Esophagus squamous epithelium (tissue), 5 donors: ENCODE results near the gene SH2D1B. TPM values are rescaled to one million over a fixed set of nuclear protein-coding genes. Genes with fewer than 3 reads are reported as not detected.
"Not testable (repeated sequence)": the region's sequence is repeated elsewhere in the genome, so short reads cannot be mapped to it uniquely, and the experiment has no call there.

Source experiments
- DNase-seq: peaks from one replicate; lab custom pipeline; 2025; lab: John Stamatoyannopoulos, UW
- H3K27ac ChIP-seq, 4 donors: fragments of 200-600 bp; sonication (generic); one replicate each; pipeline ENCODE4 v1.5.1; 2016 to 2019; ENCODE audit warnings: mild to moderate bottlenecking in 1 of 4
- H3K27me3 ChIP-seq, 4 donors: fragments of 200-600 bp; sonication (generic); 1 replicate in 3 of 4; 2 replicates in 1 of 4; pipeline versions ENCODE4 v1.5.1 to v1.6.0; 2017 to 2021; ENCODE audit warnings: antibody characterized with exemption in 1 of 4
- H3K36me3 ChIP-seq, 3 donors: fragments of 200-600 bp; sonication (generic); one replicate each; pipeline ENCODE4 v1.5.1; 2016 to 2019
- H3K4me1 ChIP-seq, 3 donors: fragments of 200-600 bp; sonication (generic); one replicate each; pipeline ENCODE4 v1.5.1; 2017 to 2019
- H3K4me3 ChIP-seq, 4 donors: fragments of 200-600 bp; sonication (generic); 1 replicate in 3 of 4; 2 replicates in 1 of 4; pipeline ENCODE4 v1.5.1; 2016 to 2019; ENCODE audit warnings: mild to moderate bottlenecking in 2 of 4, moderate library complexity in 1 of 4
- H3K9me3 ChIP-seq, 3 donors: fragments of 200-600 bp; sonication (generic); one replicate each; pipeline ENCODE4 v1.5.1; 2016 to 2019
- CTCF ChIP-seq, 6 experiments: fragments of 450-650 bp in 4 of 6; fragments of 200-600 bp in 2 of 6; sonication (generic) in 2 of 6; IDR thresholded peaks; one replicate each; pipeline ENCODE4 v1.5.1; 2016 to 2019; ENCODE audit warnings: antibody characterized with exemption in 6 of 6, mild to moderate bottlenecking in 4 of 6, moderate library complexity in 4 of 6
- POLR2A ChIP-seq, 4 donors: fragments of 450-650 bp; IDR thresholded peaks; one replicate each; pipeline ENCODE4 v1.6.1; 2017; ENCODE audit warnings: antibody characterized with exemption in 4 of 4, mild to moderate bottlenecking in 4 of 4, moderate library complexity in 3 of 4
- WGBS, 2 donors: methylation state at CpG; one replicate each; pipeline ENCODE4 v1.1.5; 2018; 5-methylcytosine and 5-hydroxymethylcytosine counted together
- intact Hi-C: fragments of 100-400 bp; cut with DNase I; formaldehyde crosslinking; loops from one replicate; pipeline ENCODE4 v1.15.0; 2022
- total RNA-seq, 4 donors: library from RNA; depleted of rRNA; stranded (reverse); fragments of >200 nt; gene quantifications; one replicate each; pipeline ENCODE4 v1.1.0, GENCODE V29; 2016
- donor health status: DM: yes; HTN: yes; CAD: no.

SH2D1B gene
- total RNA-seq, 4 donors from 2014 or later, result 0.57 to 2.7 (median 0.78) TPM

- H3K27me3 ChIP-seq, result no peaks in the 10 kb centered on the region
- no peak overlapping the region for H3K27ac ChIP-seq
- no peak for TF ChIP-seq CTCF (IDR thresholded peaks at IDR 0.05)
- no peak for TF ChIP-seq POLR2A (IDR thresholded peaks at IDR 0.05)
- no peaks in the 10 kb centered on the region for H3K4me1 ChIP-seq
- 78 to 82% methylated on average over 4 of the region's 4 CpGs for WGBS, 2 donors
- H3K9me3 ChIP-seq, result no peaks in the 10 kb centered on the region
- H3K4me3 ChIP-seq, result no peak overlapping the region
- H3K36me3 ChIP-seq, result no peaks in the 10 kb centered on the region
- intact Hi-C loops, result no loop called here
- DNase-seq, result no peak
Measured at GRCh38 chr1:162430583-162430982, 18.6 kb upstream of the SH2D1B start.

GRCh38 chr1:162422662-162423375 lies 10.9 kb upstream of the SH2D1B start:
- H3K27me3 ChIP-seq, result no peaks in the 10 kb centered on the region
- no peak overlapping the region for H3K27ac ChIP-seq
- TF ChIP-seq POLR2A (IDR thresholded peaks at IDR 0.05) (no peak), CTCF (IDR thresholded peaks at IDR 0.05) (no peak)
- DNase-seq, result no peak
- intact Hi-C loops, result no loop called here
- H3K9me3 ChIP-seq, result no peaks in the 10 kb centered on the region
- H3K36me3 ChIP-seq, result no peaks in the 10 kb centered on the region
- WGBS, 2 donors, result 73 to 93% methylated on average over 6 to 10 of the region's 10 CpGs
- H3K4me1 ChIP-seq, result peaks cover 0 to 27% (median 0%) of the 10 kb centered on the region in 3 donors
- H3K4me3 ChIP-seq, result no peak overlapping the region

- Histone ChIP-seq H3K9me3 (no peaks in the 10 kb centered on the region), H3K27me3 (no peaks in the 10 kb centered on the region), H3K4me3 (no peak overlapping the region), H3K27ac (no peak overlapping the region), H3K36me3 (no peaks in the 10 kb centered on the region), H3K4me1 (peaks cover 0 to 27% (median 0%) of the 10 kb centered on the region in 3 donors)
- intact Hi-C loops, result no loop called here
- 38 to 50% methylated on average over 5 of the region's 5 CpGs for WGBS, 2 donors
- TF ChIP-seq CTCF (IDR thresholded peaks at IDR 0.05) (no peak), POLR2A (IDR thresholded peaks at IDR 0.05) (no peak)
- DNase-seq, result no peak
Measured at GRCh38 chr1:162421258-162422164, 9.6 kb upstream of the SH2D1B start.

GRCh38 chr1:162420120-162420519 lies 8.2 kb upstream of the SH2D1B start:
- TF ChIP-seq POLR2A (IDR thresholded peaks at IDR 0.05) (no peak), CTCF (IDR thresholded peaks at IDR 0.05) (no peak)
- DNase-seq, result no peak
- Histone ChIP-seq H3K4me3 (peak overlapping the region in 3 of 4 donors; percentile 14 to 24 (median 15)), H3K4me1 (peaks cover 0 to 27% (median 0%) of the 10 kb centered on the region in 3 donors), H3K36me3 (no peaks in the 10 kb centered on the region), H3K27ac (peak overlapping the region; percentile 39 to 84 (median 64)), H3K9me3 (no peaks in the 10 kb centered on the region), H3K27me3 (no peaks in the 10 kb centered on the region)
- intact Hi-C loops, result no loop called here
- WGBS, 2 donors, result 70 to 86% methylated on average over 3 of the region's 3 CpGs

GRCh38 chr1:162419450-162419931 lies 7.6 kb upstream of the SH2D1B start:
- H3K27me3 ChIP-seq, H3K36me3 ChIP-seq, intact Hi-C loops, DNase-seq, H3K9me3 ChIP-seq: not testable (repeated sequence)
- H3K27ac ChIP-seq, result peak overlapping the region; percentile 51 to 84 (median 77)
- WGBS, 2 donors, result 46 to 56% methylated on average over 9 of the region's 9 CpGs
- H3K4me1 ChIP-seq, result peaks cover 0 to 27% (median 0%) of the 10 kb centered on the region in 3 donors
- peak overlapping the region in 2 of 4 donors; percentile 14 to 24 for H3K4me3 ChIP-seq

- H3K4me3 ChIP-seq, H3K9me3 ChIP-seq, intact Hi-C loops, H3K36me3 ChIP-seq, DNase-seq, H3K27me3 ChIP-seq: not testable (repeated sequence)
- WGBS, 2 donors, result 55 to 60% methylated on average over 6 to 7 of the region's 7 CpGs
- peaks cover 0 to 27% (median 0%) of the 10 kb centered on the region in 3 donors for H3K4me1 ChIP-seq
- H3K27ac ChIP-seq, result peak overlapping the region; percentile 34 to 84 (median 77)
Measured at GRCh38 chr1:162418584-162418983, 6.6 kb upstream of the SH2D1B start.
